HFF-Myc (cell line): ENCODE measurements around the gene MAGIX.
A peak's percentile ranks its signal among the peaks of the same experiment; 100 is the strongest.
"Not testable (repeated sequence)": the region's sequence is repeated elsewhere in the genome, so short reads cannot be mapped to it uniquely, and the experiment has no call there.

ENCODE experiments used
- DNase-seq: peaks from one replicate; pipeline ENCODE4 v3.0.0-alpha.2; 2011; ENCODE audit warnings: low read depth; ENCODE audit errors: extremely low read depth
- H3K4me3 ChIP-seq: replicated peaks from 2 replicates; pipeline ENCODE4 v1.5.1; 2011; ENCODE audit warnings: low read depth, mild to moderate bottlenecking, control low read depth, low read length
- TF ChIP-seq, protein P1 (sequence below): IDR thresholded peaks from 2 replicates; pipeline ENCODE4 v1.5.1; 2012; ENCODE audit warnings: mild to moderate bottlenecking, low read depth, low read length, control low read depth; ENCODE audit errors: missing control alignments

Gene MAGIX

DNA sequence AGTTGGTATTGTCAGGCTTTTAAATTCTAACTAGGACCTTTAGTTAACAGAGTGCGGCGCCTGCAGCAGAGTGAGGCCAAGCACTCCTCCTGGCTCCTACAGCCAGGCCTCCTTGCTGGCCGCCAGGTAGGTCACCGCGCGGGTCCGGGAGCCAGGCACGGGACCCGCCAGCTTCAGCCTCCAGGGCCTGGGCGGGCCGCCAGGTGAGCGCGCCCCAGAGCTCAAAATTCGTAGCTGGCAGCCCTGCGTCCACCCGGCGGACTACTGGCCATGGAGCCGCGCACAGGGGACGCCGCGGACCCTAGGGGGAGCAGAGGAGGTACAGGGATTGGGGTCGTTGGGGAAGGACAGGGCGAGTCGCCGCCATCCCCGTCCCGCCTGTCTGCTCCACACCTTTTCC lies at the start of gene MAGIX:
Gene MAGIX (plus strand): TSS at position 139 of the 400 bp plus-strand sequence. CDS start 132 bp downstream, at position 271.
- H3K4me3 ChIP-seq, result peak within 1 kb of the TSS; percentile 28; the same call in 1 of the 2 replicates
- TF ChIP-seq, protein P1, sequence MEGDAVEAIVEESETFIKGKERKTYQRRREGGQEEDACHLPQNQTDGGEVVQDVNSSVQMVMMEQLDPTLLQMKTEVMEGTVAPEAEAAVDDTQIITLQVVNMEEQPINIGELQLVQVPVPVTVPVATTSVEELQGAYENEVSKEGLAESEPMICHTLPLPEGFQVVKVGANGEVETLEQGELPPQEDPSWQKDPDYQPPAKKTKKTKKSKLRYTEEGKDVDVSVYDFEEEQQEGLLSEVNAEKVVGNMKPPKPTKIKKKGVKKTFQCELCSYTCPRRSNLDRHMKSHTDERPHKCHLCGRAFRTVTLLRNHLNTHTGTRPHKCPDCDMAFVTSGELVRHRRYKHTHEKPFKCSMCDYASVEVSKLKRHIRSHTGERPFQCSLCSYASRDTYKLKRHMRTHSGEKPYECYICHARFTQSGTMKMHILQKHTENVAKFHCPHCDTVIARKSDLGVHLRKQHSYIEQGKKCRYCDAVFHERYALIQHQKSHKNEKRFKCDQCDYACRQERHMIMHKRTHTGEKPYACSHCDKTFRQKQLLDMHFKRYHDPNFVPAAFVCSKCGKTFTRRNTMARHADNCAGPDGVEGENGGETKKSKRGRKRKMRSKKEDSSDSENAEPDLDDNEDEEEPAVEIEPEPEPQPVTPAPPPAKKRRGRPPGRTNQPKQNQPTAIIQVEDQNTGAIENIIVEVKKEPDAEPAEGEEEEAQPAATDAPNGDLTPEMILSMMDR, result no peak
- DNase-seq, result no peak

DNA sequence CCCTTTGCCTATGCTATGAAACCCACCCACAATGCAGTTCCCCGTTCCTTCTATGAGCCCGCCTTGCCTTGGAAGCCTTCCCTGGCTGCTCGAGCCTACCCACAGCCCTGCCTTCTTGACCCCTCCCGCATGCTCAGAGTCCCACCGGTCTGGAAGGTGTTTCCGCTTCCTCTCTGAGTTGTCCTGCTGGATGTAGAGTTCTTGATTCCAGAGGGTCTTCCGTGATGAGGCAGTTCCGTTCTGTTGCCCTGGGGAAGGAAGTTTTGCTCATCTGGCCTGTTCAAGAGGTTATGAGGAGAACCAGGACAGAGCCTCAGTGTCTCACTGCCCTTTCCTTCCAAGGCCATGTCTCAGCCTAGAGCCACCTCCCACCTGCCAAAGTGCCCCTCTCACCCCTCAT lies 46.5 kb upstream of the MAGIX start:
- TF ChIP-seq, protein P1, result no peak
- no peak for DNase-seq
- no peak overlapping the region for H3K4me3 ChIP-seq

DNA sequence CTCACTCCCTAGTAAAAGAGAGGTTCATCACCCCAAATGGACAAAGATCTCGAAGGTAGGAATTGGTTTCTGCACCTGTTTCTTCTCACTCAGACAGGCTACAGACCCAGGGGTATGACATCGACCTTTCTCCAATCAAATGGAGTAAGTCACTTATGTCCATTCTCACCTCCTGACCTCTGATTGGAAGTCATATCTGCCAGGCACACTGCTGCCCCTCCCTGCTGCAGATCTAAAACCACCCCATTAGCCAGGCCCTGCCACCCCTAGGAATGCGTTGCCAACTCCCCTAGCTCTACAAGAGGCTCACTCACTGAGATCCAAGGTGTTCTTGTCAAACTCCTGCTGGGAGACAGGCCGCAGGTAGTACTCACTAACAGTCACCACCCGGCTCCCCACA lies 45.8 kb upstream of the MAGIX start:
- TF ChIP-seq, protein P1, result no peak
- DNase-seq, result no peak
- no peak overlapping the region for H3K4me3 ChIP-seq

DNA sequence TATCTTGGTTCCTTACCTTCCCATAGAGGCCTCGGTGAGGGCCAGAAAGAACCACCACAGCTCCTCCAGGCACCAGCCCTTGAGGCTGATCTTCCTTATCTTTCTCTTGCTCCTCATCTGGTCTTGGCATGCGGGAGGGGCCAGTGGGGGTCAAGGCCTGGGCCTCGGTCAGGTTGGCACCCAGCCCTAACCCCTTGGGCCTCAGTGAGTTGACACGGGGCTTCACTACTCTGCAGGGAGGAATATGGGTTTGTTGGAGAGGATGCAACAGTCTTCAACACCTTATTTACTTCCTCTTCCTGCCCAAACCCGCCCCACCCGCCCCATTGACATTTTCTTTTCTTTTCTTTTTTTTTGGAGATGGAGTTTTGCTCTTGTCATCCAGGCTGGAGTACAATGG lies 45.0 kb upstream of the MAGIX start:
- TF ChIP-seq, protein P1, result no peak
- DNase-seq, result no peak
- H3K4me3 ChIP-seq, result no peak overlapping the region

DNA sequence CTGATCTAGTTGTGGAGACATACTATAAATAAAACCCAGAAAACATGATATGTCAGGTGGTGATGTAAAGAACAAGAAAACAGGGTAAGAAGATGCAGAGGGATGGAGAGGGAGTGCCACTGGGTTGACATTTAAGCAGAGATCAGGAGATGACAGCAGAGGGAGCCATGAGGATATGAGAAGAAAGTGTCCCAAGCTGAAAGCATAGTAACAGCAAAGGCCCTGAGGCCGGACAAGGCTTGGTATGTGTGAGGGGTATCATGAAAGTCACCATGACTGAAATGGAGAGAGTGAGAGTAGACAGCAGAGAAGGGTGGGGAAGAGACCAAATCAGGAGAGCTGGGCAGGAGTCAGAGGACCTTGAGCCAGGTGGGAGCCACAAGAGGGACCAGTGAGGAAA lies 42.5 kb upstream of the MAGIX start:
- no peak overlapping the region for H3K4me3 ChIP-seq
- DNase-seq, result no peak
- TF ChIP-seq, protein P1, result no peak

DNA sequence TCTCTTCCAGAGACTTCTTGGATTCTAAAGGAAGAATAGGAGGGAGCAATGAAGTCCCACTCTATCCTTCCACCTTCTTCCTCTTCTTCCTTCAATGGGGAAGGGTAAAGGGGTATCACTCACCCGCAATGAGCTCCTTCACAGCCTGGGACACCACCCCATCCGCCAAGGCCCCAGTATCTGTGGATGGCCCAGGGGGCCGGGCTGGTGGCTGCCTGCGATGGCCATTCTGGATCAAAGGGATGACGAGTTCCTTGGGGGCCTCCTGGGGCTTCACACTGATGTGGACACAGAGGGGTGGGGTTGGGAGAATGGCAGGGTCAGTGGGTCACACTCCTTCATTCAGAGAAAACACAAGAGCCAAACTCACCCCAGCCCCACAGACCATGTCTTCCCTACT lies 40.1 kb upstream of the MAGIX start:
- no peak for DNase-seq
- peak overlapping the region; percentile 80 for H3K4me3 ChIP-seq
- TF ChIP-seq, protein P1, result no peak

DNA sequence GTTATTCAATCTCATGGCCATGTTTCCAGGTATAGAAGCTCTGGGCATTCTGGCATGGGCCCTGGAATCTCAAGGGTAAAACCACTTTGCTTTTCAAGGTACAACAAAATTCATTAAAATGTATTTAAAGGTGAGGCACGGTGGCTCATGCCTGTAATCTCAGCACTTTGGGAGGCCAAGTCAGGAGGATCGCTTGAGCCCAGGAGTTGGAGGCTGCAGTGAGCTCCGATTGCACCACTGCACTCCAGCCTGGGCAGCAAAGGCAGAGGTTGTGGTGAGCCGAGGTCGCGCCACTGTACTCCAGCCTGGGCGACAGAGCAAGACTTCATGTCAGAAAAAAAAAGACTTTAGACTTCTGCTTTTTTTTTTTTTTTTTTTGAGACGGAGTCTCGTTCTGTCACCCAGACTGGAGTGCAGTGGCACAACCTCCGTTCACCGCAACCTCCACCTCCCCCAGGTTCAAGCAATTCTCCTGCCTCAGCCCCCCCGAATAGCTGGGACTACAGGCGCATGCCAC lies 34.8 kb upstream of the MAGIX start:
- not testable (repeated sequence) for DNase-seq, H3K4me3 ChIP-seq

DNA sequence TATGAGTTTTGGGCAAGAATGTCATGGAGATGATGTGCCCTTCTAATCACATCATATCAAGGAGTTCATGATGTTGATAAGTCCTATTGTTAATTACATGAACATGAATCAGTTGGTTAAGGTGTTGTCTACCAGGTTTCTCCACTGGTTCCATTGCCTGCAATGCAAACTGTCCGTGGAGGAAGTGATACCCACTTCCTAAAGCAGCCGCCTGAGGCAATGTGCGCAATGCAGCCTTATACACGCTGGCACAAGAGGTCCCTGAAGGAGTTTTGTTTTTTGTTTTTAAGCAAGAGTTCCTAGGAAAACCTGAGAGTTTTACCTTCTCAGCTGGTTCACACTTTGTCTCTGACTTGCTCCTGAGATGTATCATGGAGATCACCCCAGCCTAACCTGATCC lies 33.1 kb upstream of the MAGIX start:
- no peak overlapping the region for H3K4me3 ChIP-seq
- no peak for DNase-seq
- TF ChIP-seq, protein P1, result no peak

DNA sequence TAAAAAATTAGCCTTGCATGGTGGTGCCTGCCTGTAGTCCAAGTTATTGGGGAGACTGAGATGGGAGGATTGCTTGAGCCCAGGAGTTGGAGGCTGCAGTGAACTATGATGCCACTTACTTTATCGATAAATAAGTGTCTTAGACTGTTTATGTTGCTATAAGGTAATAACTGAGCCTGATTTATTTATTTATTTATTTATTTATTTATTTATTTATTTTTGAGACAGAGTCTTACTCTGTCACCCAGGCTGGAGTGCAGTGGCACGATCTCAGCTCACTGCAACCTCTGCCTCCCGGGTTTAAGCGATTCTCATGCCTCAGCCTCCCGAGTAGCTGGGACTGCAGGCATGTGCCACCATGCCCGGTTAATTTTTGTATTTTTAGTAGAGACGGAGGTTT lies 30.3 kb upstream of the MAGIX start:
- DNase-seq, result not testable (repeated sequence)

More for the DNA sequence above, 30.3 kb upstream of the MAGIX start:
- not testable (repeated sequence) for H3K4me3 ChIP-seq
